GM23338 (cell line): ENCODE data around the gene VWA3B. TPM values are rescaled to one million over a fixed set of nuclear protein-coding genes. Genes with fewer than 3 reads are reported as not detected.

ENCODE experiments used
- ATAC-seq: fragments of 200-7000 bp; cut with Tn5 transposase; 3 replicates; pipeline ENCODE4 v1.9.1; 2020
- DNase-seq: peaks from one replicate; pipeline ENCODE4 v3.0.0-alpha.2; 2015; ENCODE audit warnings: low spot score
- H2AFZ ChIP-seq: fragments of 200-600 bp; sonication (generic); 2 replicates; pipeline ENCODE4 v1.8.0; 2016; ENCODE audit warnings: antibody characterized with exemption, mild to moderate bottlenecking, moderate library complexity
- H3F3A ChIP-seq: fragments of 200-600 bp; sonication (generic); replicated peaks from 2 replicates; pipeline ENCODE4 v1.8.0; 2017; ENCODE audit warnings: antibody characterized with exemption, mixed run types, low read depth
- H3K27ac ChIP-seq: fragments of 200-600 bp; sonication (generic); 2 replicates; pipeline ENCODE4 v1.6.1; 2016; ENCODE audit warnings: low read depth
- H3K27me3 ChIP-seq: fragments of 200-600 bp; sonication (generic); 2 replicates; pipeline ENCODE4 v1.8.0; 2016; ENCODE audit warnings: mild to moderate bottlenecking, mixed run types, moderate library complexity; ENCODE audit not compliant: insufficient read depth
- H3K36me3 ChIP-seq: fragments of 200-600 bp; sonication (generic); 2 replicates; pipeline ENCODE4 v1.8.0; 2016; ENCODE audit warnings: mild to moderate bottlenecking; ENCODE audit not compliant: insufficient read depth
- H3K4me1 ChIP-seq: fragments of 200-600 bp; sonication (generic); 2 replicates; pipeline ENCODE4 v1.8.0; 2016; ENCODE audit warnings: mild to moderate bottlenecking, moderate library complexity; ENCODE audit not compliant: insufficient read depth
- H3K4me2 ChIP-seq: fragments of 200-600 bp; sonication (generic); 2 replicates; pipeline ENCODE4 v1.7.1; 2017; ENCODE audit warnings: mixed run types
- H3K4me3 ChIP-seq: fragments of 200-600 bp; sonication (generic); 2 replicates; pipeline ENCODE4 v1.6.1; 2016; ENCODE audit warnings: mixed run types
- H3K79me2 ChIP-seq: fragments of 200-600 bp; sonication (generic); replicated peaks from 2 replicates; pipeline ENCODE4 v1.8.0; 2017; ENCODE audit warnings: mild to moderate bottlenecking; ENCODE audit not compliant: insufficient read depth
- H3K9me2 ChIP-seq: fragments of 200-600 bp; sonication (generic); 2 replicates; pipeline ENCODE4 v1.8.0; 2017; ENCODE audit not compliant: insufficient read depth
- H4K20me1 ChIP-seq: fragments of 200-600 bp; sonication (generic); replicated peaks from 2 replicates; pipeline ENCODE4 v1.8.0; 2017; ENCODE audit warnings: mild to moderate bottlenecking; ENCODE audit not compliant: insufficient read depth
- H3K27ac Mint-ChIP-seq: 2 replicates; pipeline ENCODE4 v1.8.0; 2020; ENCODE audit warnings: inconsistent platforms, mild to moderate bottlenecking, moderate library complexity, mixed read lengths
- H3K27me3 Mint-ChIP-seq: 3 replicates; pipeline ENCODE4 v1.8.0; 2022; ENCODE audit warnings: low read depth, mild to moderate bottlenecking, moderate library complexity, mixed read lengths, inconsistent platforms; ENCODE audit not compliant: insufficient read depth, poor library complexity
- H3K36me3 Mint-ChIP-seq: 3 replicates; pipeline ENCODE4 v1.8.0; 2021; ENCODE audit warnings: low read depth, mild to moderate bottlenecking, inconsistent platforms, moderate library complexity, mixed read lengths
- H3K4me1 Mint-ChIP-seq: 3 replicates; pipeline ENCODE4 v1.8.0; 2020; ENCODE audit warnings: mild to moderate bottlenecking, inconsistent platforms, mixed read lengths
- H3K4me3 Mint-ChIP-seq: 3 replicates; pipeline ENCODE4 v1.8.0; 2021; ENCODE audit warnings: moderate library complexity, mild to moderate bottlenecking, inconsistent platforms, mixed read lengths
- H3K9me3 Mint-ChIP-seq: 3 replicates; pipeline ENCODE4 v1.8.0; 2020; ENCODE audit warnings: moderate library complexity, mild to moderate bottlenecking, inconsistent platforms, mixed read lengths
- CTCF ChIP-seq, 2 experiments: fragments of 200-600 bp in 1 of 2; sonication (generic) in 1 of 2; conservative IDR thresholded peaks; 2 replicates each; pipeline versions ENCODE4 v1.5.1 to v1.6.1; 2016 to 2017; ENCODE audit warnings: antibody characterized with exemption in 2 of 2, low read depth in 2 of 2, mild to moderate bottlenecking in 2 of 2, moderate library complexity in 1 of 2
- EZH2 ChIP-seq: fragments of 200-600 bp; sonication (generic); IDR thresholded peaks from one replicate; pipeline ENCODE4 v1.8.0; 2017; ENCODE audit warnings: antibody characterized with exemption, mild to moderate bottlenecking, low read depth; ENCODE audit not compliant: unreplicated experiment
- NANOG ChIP-seq: IDR thresholded peaks from 2 replicates; pipeline ENCODE4 v1.6.1; 2016; ENCODE audit warnings: antibody characterized with exemption, borderline replicate concordance
- POLR2AphosphoS5 ChIP-seq: IDR thresholded peaks from 2 replicates; pipeline ENCODE4 v1.6.1; 2016; ENCODE audit warnings: antibody characterized with exemption, low read depth
- STAT1 ChIP-seq: IDR thresholded peaks from one replicate; pipeline ENCODE4 v1.6.1; 2016; ENCODE audit warnings: antibody characterized with exemption; ENCODE audit not compliant: unreplicated experiment
- ZNF114 ChIP-seq: fragments of 250-450 bp; sonication (Bioruptor Pico); IDR thresholded peaks from 2 replicates; pipeline ENCODE4 v1.5.0; 2020; ENCODE audit warnings: mild to moderate bottlenecking, moderate library complexity
- ZNF331 ChIP-seq: fragments of 250-450 bp; sonication (Bioruptor Pico); IDR thresholded peaks from 2 replicates; pipeline ENCODE4 v1.5.0; 2020; ENCODE audit warnings: low read depth, mild to moderate bottlenecking, moderate library complexity
- ZNF462 ChIP-seq: fragments of 250-450 bp; sonication (Bioruptor Pico); IDR thresholded peaks from 2 replicates; pipeline ENCODE4 v1.5.0; 2020; ENCODE audit warnings: mild to moderate bottlenecking, moderate library complexity
- polyA plus RNA-seq: library from polyadenylated mRNA; unstranded; fragments of >200 nt; fragmentation: Nextera tagmentation; extraction: Ambion mirVana; gene quantifications from 2 replicates; pipeline ENCODE4 v1.2.1, GENCODE V29; 2016
- total RNA-seq: library from RNA; depleted of rRNA; stranded (reverse); fragments of >200 nt; shearing (Covaris generic); gene quantifications from 2 replicates; pipeline ENCODE4 v1.2.3, GENCODE V29; 2014

The VWA3B gene
- total and polyA plus RNA-seq, 2 experiments from 2014 or later, result not detected

GRCh38 chr2:98175811-98176210 is 88.8 kb downstream of the VWA3B start:
- no peak overlapping the region for H3K27ac Mint-ChIP-seq
- H3K4me3 ChIP-seq, result no peak overlapping the region
- peaks cover 11% of the 10 kb centered on the region; the same call in 1 of the 2 replicates for H3K4me1 ChIP-seq
- no peak overlapping the region for H2AFZ ChIP-seq
- DNase-seq (peak; percentile 65), ATAC-seq (peak; percentile 90)
- no peaks in the 10 kb centered on the region for H3K79me2 ChIP-seq
- H3K9me2 ChIP-seq, result 0 out of 2 replicates have a peak, but pooled peaks cover 3% of the 10 kb centered on the region
- H3K36me3 ChIP-seq, result no peaks in the 10 kb centered on the region
- H3F3A ChIP-seq, result no peaks in the 10 kb centered on the region
- TF ChIP-seq NANOG (no peak), CTCF (conservative IDR thresholded peaks at IDR 0.05; ENCODE audit: low read depth in 2 of 2) (peak; percentile 21 to 62; a peak in 3 of 4 replicates)
- H3K27ac ChIP-seq, result no peak overlapping the region
- no peaks in the 10 kb centered on the region for H4K20me1 ChIP-seq
- H3K36me3 Mint-ChIP-seq, result no peaks in the 10 kb centered on the region; the same call in 2 of the 3 replicates
- H3K27me3 Mint-ChIP-seq, result peaks cover 5% of the 10 kb centered on the region
- no peak overlapping the region for H3K4me2 ChIP-seq
- no peaks in the 10 kb centered on the region; the same call in 2 of the 3 replicates for H3K9me3 Mint-ChIP-seq
- H3K4me3 Mint-ChIP-seq, result no peak overlapping the region
- no peaks in the 10 kb centered on the region for H3K27me3 ChIP-seq
- H3K4me1 Mint-ChIP-seq, result peaks cover 21% of the 10 kb centered on the region

- no peaks in the 10 kb centered on the region for H4K20me1 ChIP-seq
- Mint-ChIP-seq H3K4me1 (peaks cover 21% of the 10 kb centered on the region), H3K27me3 (peaks cover 9% of the 10 kb centered on the region), H3K9me3 (no peaks in the 10 kb centered on the region; the same call in 2 of the 3 replicates), H3K36me3 (no peaks in the 10 kb centered on the region), H3K4me3 (no peak overlapping the region), H3K27ac (no peak overlapping the region)
- H3F3A ChIP-seq, result no peaks in the 10 kb centered on the region
- peak overlapping the region; percentile 49; the same call in 1 of the 2 replicates for H3K4me2 ChIP-seq
- H3K27me3 ChIP-seq, result no peaks in the 10 kb centered on the region
- H2AFZ ChIP-seq, result peak overlapping the region; percentile 83
- no peak overlapping the region; the same call in 1 of the 2 replicates for H3K27ac ChIP-seq
- no peaks in the 10 kb centered on the region for H3K79me2 ChIP-seq
- TF ChIP-seq ZNF114 (CRISPR knock-in tag), result no peak
- TF ChIP-seq ZNF331 (CRISPR knock-in tag), result no peak
- TF ChIP-seq ZNF462 (CRISPR knock-in tag), result no peak
- TF ChIP-seq CTCF (conservative IDR thresholded peaks at IDR 0.05; ENCODE audit: low read depth in 2 of 2), result no peak
- no peak for TF ChIP-seq STAT1
- TF ChIP-seq POLR2AphosphoS5, result no peak
- TF ChIP-seq NANOG, result no peak
- TF ChIP-seq EZH2, result no peak
- no peak overlapping the region for H3K4me3 ChIP-seq
- no peaks in the 10 kb centered on the region for H3K36me3 ChIP-seq
- ATAC-seq (no peak), DNase-seq (no peak)
- H3K9me2 ChIP-seq, result no peaks in the 10 kb centered on the region
- H3K4me1 ChIP-seq, result peaks cover 11% of the 10 kb centered on the region; the same call in 1 of the 2 replicates
Observed at GRCh38 chr2:98177286-98177685, 90.3 kb downstream of the VWA3B start.
